HG02973 (cell line): ENCODE data around the gene RESP18.

Experiments
- ATAC-seq: cut with Tn5 transposase; IDR thresholded peaks from one replicate; pipeline ENCODE4 v1.9.1; 2021; ENCODE audit warnings: moderate library complexity; ENCODE audit not compliant: unreplicated experiment

RESP18 gene

GRCh38 chr2:219332542-219332941 lies at the start of gene RESP18:
RESP18 (minus strand) TSS chr2:219332744.
- ATAC-seq = no peak

- ATAC-seq = no peak
These were observed 48.9 kb upstream of the RESP18 start for GRCh38 chr2:219381448-219381847.

GRCh38 chr2:219380926-219381325 lies 48.4 kb upstream of the RESP18 start:
- ATAC-seq = no peak

- ATAC-seq = no peak
These were observed 45.8 kb upstream of the RESP18 start for GRCh38 chr2:219378163-219378851.

- no peak for ATAC-seq
These were observed 36.9 kb upstream of the RESP18 start for GRCh38 chr2:219369447-219369861.

- no peak for ATAC-seq
These were observed 36.2 kb upstream of the RESP18 start for GRCh38 chr2:219368690-219369191.

GRCh38 chr2:219362524-219363164 lies 30.1 kb upstream of the RESP18 start:
- peak; percentile 70 for ATAC-seq

- no peak for ATAC-seq
These were observed 29.5 kb upstream of the RESP18 start for GRCh38 chr2:219362072-219362471.

GRCh38 chr2:219358170-219359075 lies 25.9 kb upstream of the RESP18 start:
- no peak for ATAC-seq

- ATAC-seq = no peak
These were observed 24.3 kb upstream of the RESP18 start for GRCh38 chr2:219356834-219357233.

- no peak for ATAC-seq
These were observed 22.0 kb upstream of the RESP18 start for GRCh38 chr2:219354582-219354981.

GRCh38 chr2:219353129-219353528 lies 20.6 kb upstream of the RESP18 start:
- no peak for ATAC-seq

- ATAC-seq = no peak
These were observed 20.0 kb upstream of the RESP18 start for GRCh38 chr2:219352448-219353023.

- no peak for ATAC-seq
These were observed 18.2 kb upstream of the RESP18 start for GRCh38 chr2:219350710-219351221.

- ATAC-seq = no peak
These were observed 17.7 kb upstream of the RESP18 start for GRCh38 chr2:219350215-219350614.

GRCh38 chr2:219344751-219345430 lies 12.3 kb upstream of the RESP18 start:
- no peak for ATAC-seq

GRCh38 chr2:219335373-219335786 lies 2.8 kb upstream of the RESP18 start:
- no peak for ATAC-seq

GRCh38 chr2:219334076-219334475 lies 1.5 kb upstream of the RESP18 start:
- ATAC-seq = no peak

- no peak for ATAC-seq
These were observed 857 bp downstream of the RESP18 start for GRCh38 chr2:219331560-219332213.

GRCh38 chr2:219327719-219328118 lies 4.8 kb downstream of the RESP18 start:
- no peak for ATAC-seq
